PFSK-1 (cell line): ENCODE results near the gene CHRNB1.

Experiments
- FOXP2 ChIP-seq: optimal IDR thresholded peaks from 2 replicates; pipeline ENCODE3; 2011; ENCODE audit warnings: borderline replicate concordance, control low read depth, inconsistent platforms; ENCODE audit not compliant: insufficient read depth; ENCODE audit errors: extremely low read length, extremely low read depth
- POLR2AphosphoS5 ChIP-seq: IDR thresholded peaks from 2 replicates; pipeline ENCODE4 v1.6.1; 2012; ENCODE audit warnings: low read depth, mild to moderate bottlenecking, control low read depth, low read length, moderate library complexity
- REST ChIP-seq, 2 experiments: IDR thresholded peaks; 2 replicates each; pipeline versions ENCODE4 v1.6.1 to v1.8.0; 2011 to 2012; ENCODE audit warnings: low read depth in 2 of 2, low read length in 2 of 2, control low read depth in 1 of 2, inconsistent platforms in 1 of 2, mild to moderate bottlenecking in 1 of 2, moderate library complexity in 1 of 2; ENCODE audit not compliant: insufficient read depth in 1 of 2
- SIN3A ChIP-seq: IDR thresholded peaks from 2 replicates; pipeline ENCODE4 v1.6.1; 2012; ENCODE audit warnings: mild to moderate bottlenecking, low read length, moderate library complexity, borderline replicate concordance; ENCODE audit not compliant: insufficient read depth
- TAF1 ChIP-seq: IDR thresholded peaks from 2 replicates; pipeline ENCODE4 v1.6.1; 2012; ENCODE audit warnings: low read length, control low read depth, borderline replicate concordance; ENCODE audit not compliant: insufficient read depth

Gene CHRNB1

GRCh38 chr17:7406235-7406825 lies 38.5 kb upstream of the CHRNB1 start:
- TF ChIP-seq TAF1 (no peak), REST (IDR thresholded peaks at IDR 0.05; ENCODE audit: insufficient read depth in 1 of 2, low read depth in 2 of 2, low read length in 2 of 2) (no peak), FOXP2 (no peak), POLR2AphosphoS5 (no peak), SIN3A (no peak)

- TF ChIP-seq POLR2AphosphoS5 (no peak), FOXP2 (no peak), TAF1 (no peak)
Observed at GRCh38 chr17:7407082-7407481, 37.8 kb upstream of the CHRNB1 start.

- TF ChIP-seq POLR2AphosphoS5 = no peak
- TF ChIP-seq SIN3A = no peak
- TF ChIP-seq REST (IDR thresholded peaks at IDR 0.05; ENCODE audit: insufficient read depth in 1 of 2, low read depth in 2 of 2, low read length in 2 of 2) = no peak
- TF ChIP-seq FOXP2 = no peak
- no peak for TF ChIP-seq TAF1
Observed at GRCh38 chr17:7407485-7408251, 37.2 kb upstream of the CHRNB1 start, which contains the start of gene NLGN2. Gene NLGN2 (plus strand): TSS chr17:7407845. CDS start chr17:7408256, 411 bp downstream.

GRCh38 chr17:7408252-7408727 lies 36.6 kb upstream of the CHRNB1 start:
- TF ChIP-seq TAF1 (no peak), POLR2AphosphoS5 (no peak), SIN3A (no peak), REST (IDR thresholded peaks at IDR 0.05; ENCODE audit: insufficient read depth in 1 of 2, low read depth in 2 of 2, low read length in 2 of 2) (no peak), FOXP2 (no peak)

GRCh38 chr17:7408863-7409262 lies 36.0 kb upstream of the CHRNB1 start:
- TF ChIP-seq REST (IDR thresholded peaks at IDR 0.05; ENCODE audit: insufficient read depth in 1 of 2, low read depth in 2 of 2, low read length in 2 of 2) (no peak), TAF1 (no peak), SIN3A (no peak)
